Left lung (tissue), 10 donors: ENCODE measurements around the gene AMBRA1. TPM values are rescaled to one million over a fixed set of nuclear protein-coding genes. Genes with fewer than 3 reads are reported as not detected.

Source experiments
- ATAC-seq: fragments of 200-7000 bp; cut with Tn5 transposase; one replicate; pipeline ENCODE4 v1.9.1; 2020; ENCODE audit warnings: moderate library complexity
- DNase-seq, 4 donors: peaks; one replicate each; pipeline ENCODE4 v3.0.0-alpha.2; 2013 to 2020
- H3K27ac ChIP-seq, 2 donors: fragments of 200-600 bp; sonication (generic) in 1 of 2; one replicate each; pipeline versions ENCODE4 v1.5.0 to v1.8.0; 2020 to 2021
- H3K27me3 ChIP-seq, 2 donors: fragments of 200-600 bp; sonication (generic) in 1 of 2; one replicate each; pipeline versions ENCODE4 v1.5.0 to v1.8.0; 2020 to 2021
- H3K36me3 ChIP-seq, 2 donors: fragments of 200-600 bp; sonication (generic) in 1 of 2; one replicate each; pipeline versions ENCODE4 v1.5.0 to v1.8.0; 2020 to 2021
- H3K4me1 ChIP-seq, 2 donors: fragments of 200-600 bp; one replicate each; pipeline ENCODE4 v1.8.0; 2021
- H3K4me3 ChIP-seq, 2 donors: fragments of 200-600 bp; sonication (generic) in 1 of 2; one replicate each; pipeline versions ENCODE4 v1.5.0 to v1.8.0; 2020 to 2021; ENCODE audit warnings: mild to moderate bottlenecking in 1 of 2
- H3K9me3 ChIP-seq, 2 donors: fragments of 200-600 bp; sonication (generic) in 1 of 2; one replicate each; pipeline versions ENCODE4 v1.5.0 to v1.8.0; 2020 to 2021
- intact Hi-C, 2 donors: fragments of 100-400 bp; cut with DNase I; formaldehyde crosslinking; loops; one replicate each; pipeline versions ENCODE4 v1.11.2 to v1.14.2; 2022
- polyA plus RNA-seq, 6 donors: library from polyadenylated mRNA; unstranded; fragments of 120-200 nt; gene quantifications; one replicate each; pipeline ENCODE4 v1.2.1, GENCODE V29; 2013; ENCODE audit not compliant: insufficient read length in 6 of 6
- total RNA-seq, 2 donors: library from RNA; stranded (reverse); fragmentation: NEBNext Ultra II Directional; extraction: Animal tissue kit (Norgen Biotek cat#: 25700); gene quantifications; one replicate each; pipeline ENCODE4 v1.2.1, GENCODE V29; 2021
- TF ChIP-seq, protein P1 (sequence below), 2 donors: fragments of 200-600 bp; sonication (generic) in 1 of 2; IDR thresholded peaks; one replicate each; pipeline versions ENCODE4 v1.5.0 to v1.8.0; 2021; ENCODE audit warnings: antibody characterized with exemption in 2 of 2
- donor health status: DM: no; HTN: yes; CAD: no.
- donor health status: DM: no; HTN: no; CAD: no.

Gene AMBRA1
- total and polyA plus RNA-seq, 8 donors = 20.4 to 28.2 (median 23.7) TPM

- Histone ChIP-seq H3K4me3 (no peak overlapping the region), H3K36me3 (no peaks in the 10 kb centered on the region), H3K4me1 (peaks cover 20 to 43% of the 10 kb centered on the region in 2 donors), H3K9me3 (no peaks in the 10 kb centered on the region), H3K27ac (no peak overlapping the region), H3K27me3 (peaks cover 48 to 88% of the 10 kb centered on the region in 2 donors)
- ATAC-seq (no peak), DNase-seq (no peak)
- intact Hi-C loops = loop anchor here in 1 of 2 donors (5.0 kb wide), 1 partner anchor 149 kb away; no protein-coding TSS in a partner anchor
- TF ChIP-seq, protein P1, sequence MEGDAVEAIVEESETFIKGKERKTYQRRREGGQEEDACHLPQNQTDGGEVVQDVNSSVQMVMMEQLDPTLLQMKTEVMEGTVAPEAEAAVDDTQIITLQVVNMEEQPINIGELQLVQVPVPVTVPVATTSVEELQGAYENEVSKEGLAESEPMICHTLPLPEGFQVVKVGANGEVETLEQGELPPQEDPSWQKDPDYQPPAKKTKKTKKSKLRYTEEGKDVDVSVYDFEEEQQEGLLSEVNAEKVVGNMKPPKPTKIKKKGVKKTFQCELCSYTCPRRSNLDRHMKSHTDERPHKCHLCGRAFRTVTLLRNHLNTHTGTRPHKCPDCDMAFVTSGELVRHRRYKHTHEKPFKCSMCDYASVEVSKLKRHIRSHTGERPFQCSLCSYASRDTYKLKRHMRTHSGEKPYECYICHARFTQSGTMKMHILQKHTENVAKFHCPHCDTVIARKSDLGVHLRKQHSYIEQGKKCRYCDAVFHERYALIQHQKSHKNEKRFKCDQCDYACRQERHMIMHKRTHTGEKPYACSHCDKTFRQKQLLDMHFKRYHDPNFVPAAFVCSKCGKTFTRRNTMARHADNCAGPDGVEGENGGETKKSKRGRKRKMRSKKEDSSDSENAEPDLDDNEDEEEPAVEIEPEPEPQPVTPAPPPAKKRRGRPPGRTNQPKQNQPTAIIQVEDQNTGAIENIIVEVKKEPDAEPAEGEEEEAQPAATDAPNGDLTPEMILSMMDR (IDR thresholded peaks at IDR 0.05) = no peak
Observed at GRCh38 chr11:46387919-46388618, 205.8 kb downstream of the AMBRA1 start.

GRCh38 chr11:46387456-46387855 lies 206.4 kb downstream of the AMBRA1 start:
- intact Hi-C loops = loop anchor here in 1 of 2 donors (5.0 kb wide), 1 partner anchor 150 kb away; no protein-coding TSS in a partner anchor
- peaks cover 48 to 88% of the 10 kb centered on the region in 2 donors for H3K27me3 ChIP-seq

GRCh38 chr11:46386674-46387073 lies 207.1 kb downstream of the AMBRA1 start:
- DNase-seq (no peak), ATAC-seq (no peak)
- Histone ChIP-seq H3K27me3 (peaks cover 41 to 88% of the 10 kb centered on the region in 2 donors), H3K27ac (no peak overlapping the region), H3K4me1 (peaks cover 19 to 41% of the 10 kb centered on the region in 2 donors), H3K36me3 (no peaks in the 10 kb centered on the region), H3K9me3 (no peaks in the 10 kb centered on the region), H3K4me3 (no peak overlapping the region)
- TF ChIP-seq, protein P1 (IDR thresholded peaks at IDR 0.05) = no peak
- intact Hi-C loops = loop anchor here in 1 of 2 donors (5.0 kb wide), 1 partner anchor 151 kb away; no protein-coding TSS in a partner anchor

More at GRCh38 chr11:46387456-46387855, 206.4 kb downstream of the AMBRA1 start:
- H3K4me3 ChIP-seq = no peak overlapping the region
- ATAC-seq (no peak), DNase-seq (no peak)
- TF ChIP-seq, protein P1 (IDR thresholded peaks at IDR 0.05) = no peak
- H3K9me3 ChIP-seq = no peaks in the 10 kb centered on the region
- no peaks in the 10 kb centered on the region for H3K36me3 ChIP-seq
- H3K27ac ChIP-seq = no peak overlapping the region
- peaks cover 17 to 41% of the 10 kb centered on the region in 2 donors for H3K4me1 ChIP-seq

- peaks cover 37 to 88% of the 10 kb centered on the region in 2 donors for H3K27me3 ChIP-seq
- no peak for DNase-seq
- intact Hi-C loops = loop anchor here in 1 of 2 donors (5.0 kb wide), 1 partner anchor 151 kb away; no protein-coding TSS in a partner anchor
Observed at GRCh38 chr11:46386005-46386578, 207.7 kb downstream of the AMBRA1 start.

More at GRCh38 chr11:46386005-46386578, 207.7 kb downstream of the AMBRA1 start:
- Histone ChIP-seq H3K27ac (no peak overlapping the region), H3K36me3 (no peaks in the 10 kb centered on the region), H3K9me3 (no peaks in the 10 kb centered on the region), H3K4me3 (no peak overlapping the region), H3K4me1 (peaks cover 19 to 37% of the 10 kb centered on the region in 2 donors)
- no peak for ATAC-seq
- TF ChIP-seq, protein P1 (IDR thresholded peaks at IDR 0.05) = no peak
